Neural cell (in vitro differentiated cells): ENCODE results near the gene CGNL1. TPM values are rescaled to one million over a fixed set of nuclear protein-coding genes. Genes with fewer than 3 reads are reported as not detected.

Source experiments
- H2AFZ ChIP-seq: fragments of 200-600, 300-800 bp; sonication (generic), shearing (Covaris generic); 2 replicates; pipeline ENCODE4 v1.6.0; 2014; ENCODE audit warnings: low read depth, mild to moderate bottlenecking, antibody characterized with exemption, low read length, moderate library complexity
- H3F3A ChIP-seq: fragments of 200-600 bp; shearing (Covaris generic); 2 replicates; pipeline ENCODE4 v1.6.1; 2016; ENCODE audit warnings: mild to moderate bottlenecking, moderate library complexity, mixed read lengths, antibody characterized with exemption, low read length; ENCODE audit not compliant: insufficient read depth, poor library complexity, severe bottlenecking
- H3K27ac ChIP-seq: fragments of 200-600, 300-800 bp; sonication (generic), shearing (Covaris generic); 2 replicates; pipeline ENCODE4 v1.5.1; 2014; ENCODE audit warnings: mild to moderate bottlenecking, low read length, moderate library complexity
- H3K27me3 ChIP-seq: fragments of 300-800, 200-600 bp; sonication (generic), shearing (Covaris generic); 2 replicates; pipeline ENCODE4 v1.6.0; 2014; ENCODE audit warnings: mild to moderate bottlenecking, low read depth, low read length, moderate library complexity; ENCODE audit not compliant: insufficient read depth
- H3K36me3 ChIP-seq: fragments of 300-800, 200-600 bp; sonication (generic), shearing (Covaris generic); 2 replicates; pipeline ENCODE4 v1.5.1; 2014; ENCODE audit warnings: mild to moderate bottlenecking, antibody characterized with exemption, low read length, moderate library complexity; ENCODE audit not compliant: insufficient read depth
- H3K4me2 ChIP-seq: fragments of 300-800, 200-600 bp; sonication (generic), shearing (Covaris generic); 2 replicates; pipeline ENCODE4 v1.6.0; 2014; ENCODE audit warnings: mild to moderate bottlenecking, low read length
- H3K4me3 ChIP-seq: fragments of 300-800, 200-600 bp; sonication (generic), shearing (Covaris generic); 2 replicates; pipeline ENCODE4 v1.5.1; 2014; ENCODE audit warnings: mild to moderate bottlenecking, low read length, moderate library complexity
- H3K79me2 ChIP-seq: fragments of 200-600 bp; shearing (Covaris generic); replicated peaks from 2 replicates; pipeline ENCODE4 v1.6.0; 2014; ENCODE audit warnings: mild to moderate bottlenecking, low read length, moderate library complexity; ENCODE audit not compliant: insufficient read depth
- H3K9ac ChIP-seq: fragments of 300-800, 200-600 bp; sonication (generic), shearing (Covaris generic); 2 replicates; pipeline ENCODE4 v1.6.1; 2016; ENCODE audit warnings: mild to moderate bottlenecking, low read length, mixed read lengths
- H3K9me2 ChIP-seq: fragments of 200-600 bp; shearing (Covaris generic); 2 replicates; pipeline ENCODE4 v1.6.1; 2016; ENCODE audit warnings: mild to moderate bottlenecking, low read length, mixed read lengths; ENCODE audit not compliant: insufficient read depth
- H3K9me3 ChIP-seq: fragments of 200-600, 300-800 bp; sonication (generic), shearing (Covaris generic); 2 replicates; pipeline ENCODE4 v1.6.1; 2016; ENCODE audit warnings: mild to moderate bottlenecking, mixed run types, low read length, moderate library complexity, mixed read lengths
- H4K20me1 ChIP-seq: fragments of 200-600 bp; shearing (Covaris generic); 2 replicates; pipeline ENCODE4 v1.6.1; 2016; ENCODE audit warnings: mild to moderate bottlenecking, mixed run types; ENCODE audit not compliant: insufficient read depth
- CTCF ChIP-seq: fragments of 450-650 bp; IDR thresholded peaks from 2 replicates; pipeline ENCODE4 v1.5.1; 2014; ENCODE audit warnings: antibody characterized with exemption, mild to moderate bottlenecking, moderate library complexity; ENCODE audit not compliant: poor library complexity, severe bottlenecking
- EP300 ChIP-seq: fragments of 450-650 bp; conservative IDR thresholded peaks from 2 replicates; pipeline ENCODE4 v1.6.1; 2014; ENCODE audit warnings: antibody characterized with exemption, mild to moderate bottlenecking, moderate library complexity; ENCODE audit not compliant: poor library complexity, severe bottlenecking
- EZH2 ChIP-seq: fragments of 200-600, 300-800 bp; shearing (Covaris generic), sonication (generic); IDR thresholded peaks from 2 replicates; pipeline ENCODE4 v1.6.1; 2014; ENCODE audit warnings: antibody characterized with exemption, low read length, borderline replicate concordance, mild to moderate bottlenecking; ENCODE audit not compliant: insufficient read depth, poor library complexity, severe bottlenecking
- MXI1 ChIP-seq: fragments of 450-650 bp; conservative IDR thresholded peaks from 2 replicates; pipeline ENCODE4 v1.6.1; 2014; ENCODE audit warnings: antibody characterized with exemption, mild to moderate bottlenecking; ENCODE audit not compliant: poor library complexity, severe bottlenecking
- POLR2AphosphoS5 ChIP-seq: IDR thresholded peaks from 2 replicates; pipeline ENCODE4 v1.6.1; 2012
- RAD21 ChIP-seq: fragments of 450-650 bp; conservative IDR thresholded peaks from 2 replicates; pipeline ENCODE4 v1.6.1; 2014; ENCODE audit warnings: antibody characterized with exemption, mild to moderate bottlenecking, moderate library complexity
- REST ChIP-seq: IDR thresholded peaks from 2 replicates; pipeline ENCODE4 v1.6.1; 2012; ENCODE audit warnings: borderline replicate concordance
- SMC3 ChIP-seq: fragments of 450-650 bp; conservative IDR thresholded peaks from 2 replicates; pipeline ENCODE4 v1.6.1; 2014; ENCODE audit warnings: antibody characterized with exemption, mild to moderate bottlenecking, moderate library complexity; ENCODE audit not compliant: poor library complexity
- TAF1 ChIP-seq: IDR thresholded peaks from 2 replicates; pipeline ENCODE4 v1.6.1; 2012; ENCODE audit warnings: low read depth
- polyA plus RNA-seq: library from polyadenylated mRNA; depleted of rRNA; stranded (reverse); fragments of >200 nt; gene quantifications from 2 replicates; pipeline ENCODE4 v1.2.3, GENCODE V29; 2014

CGNL1 gene
- polyA plus RNA-seq, 1 donor from 2014 or later = 0.26 TPM

- Histone ChIP-seq H3K27me3 (no peaks in the 10 kb centered on the region), H3K36me3 (no peaks in the 10 kb centered on the region), H2AFZ (no peak overlapping the region), H3K4me2 (no peak overlapping the region), H4K20me1 (no peaks in the 10 kb centered on the region), H3K27ac (no peak overlapping the region), H3K9me2 (no peaks in the 10 kb centered on the region), H3F3A (no peaks in the 10 kb centered on the region), H3K9ac (no peak overlapping the region), H3K9me3 (no peaks in the 10 kb centered on the region), H3K4me3 (no peak overlapping the region), H3K79me2 (no peaks in the 10 kb centered on the region)
- TF ChIP-seq MXI1 (no peak), SMC3 (no peak), RAD21 (no peak), POLR2AphosphoS5 (no peak), TAF1 (no peak), EP300 (no peak), CTCF (no peak), EZH2 (no peak), REST (no peak)
These were observed 19.0 kb downstream of the CGNL1 start for GRCh38 chr15:57395292-57395691.

GRCh38 chr15:57398336-57398735 is 22.0 kb downstream of the CGNL1 start:
- Histone ChIP-seq H3K79me2 (no peaks in the 10 kb centered on the region), H3K36me3 (no peaks in the 10 kb centered on the region), H3K27ac (no peak overlapping the region), H3K9me3 (peaks cover 5% of the 10 kb centered on the region), H3F3A (no peaks in the 10 kb centered on the region), H3K9me2 (no peaks in the 10 kb centered on the region), H3K27me3 (no peaks in the 10 kb centered on the region), H4K20me1 (no peaks in the 10 kb centered on the region), H3K9ac (no peak overlapping the region), H3K4me2 (no peak overlapping the region), H3K4me3 (no peak overlapping the region), H2AFZ (no peak overlapping the region)
- TF ChIP-seq TAF1 (no peak), RAD21 (no peak), CTCF (no peak), EZH2 (no peak), MXI1 (no peak), EP300 (no peak), REST (no peak), POLR2AphosphoS5 (no peak), SMC3 (no peak)
